Hepatocyte (in vitro differentiated cells): Measurements from ENCODE around the gene EIF4E1B.

Source experiments
- EZH2phosphoT487 ChIP-seq: fragments of 200-600 bp; sonication (generic); IDR thresholded peaks from one replicate; pipeline ENCODE4 v1.6.1; 2018; ENCODE audit warnings: antibody characterized with exemption, mild to moderate bottlenecking, low read depth, moderate library complexity; ENCODE audit not compliant: unreplicated experiment, severe bottlenecking
- TF ChIP-seq, protein P1 (sequence below): fragments of 200-600 bp; sonication (generic); IDR thresholded peaks from 2 replicates; pipeline ENCODE4 v1.5.1; 2016; ENCODE audit warnings: antibody characterized with exemption, mild to moderate bottlenecking; ENCODE audit not compliant: poor library complexity

DNA sequence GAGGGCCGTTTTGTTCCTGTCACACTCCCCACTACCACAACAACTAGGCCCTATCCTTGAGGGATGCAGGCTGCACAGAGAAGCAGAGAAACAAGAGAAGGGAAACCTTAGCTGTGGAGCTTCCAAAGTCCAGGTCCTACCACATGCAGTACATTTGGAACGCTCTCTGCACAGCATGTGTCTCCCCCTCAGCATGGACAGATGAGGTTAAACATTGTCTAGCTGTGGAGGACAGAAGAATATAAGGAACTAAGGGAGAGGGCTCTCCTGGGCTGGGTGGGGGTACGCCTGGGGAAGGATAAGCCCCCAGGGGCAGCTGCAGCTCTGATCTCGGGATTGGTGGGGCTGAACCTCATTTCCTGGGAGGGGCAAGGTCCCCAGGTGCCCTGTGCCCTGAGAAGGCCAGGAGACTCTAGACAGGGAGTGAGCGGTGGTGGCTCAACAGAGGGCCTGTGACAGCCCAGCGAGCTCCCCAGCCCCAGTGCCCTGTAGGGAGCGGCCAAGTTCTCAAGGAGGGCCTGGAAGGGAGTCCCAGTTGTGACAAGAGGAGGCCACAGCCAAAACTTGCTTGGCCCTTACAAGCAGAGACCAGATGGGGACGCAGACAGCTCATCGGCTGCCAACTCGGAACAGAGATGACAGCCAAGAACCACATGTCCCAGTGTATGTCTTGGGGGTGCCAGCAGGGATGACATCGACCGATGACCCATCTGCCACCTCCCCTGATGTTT lies 46.9 kb downstream of the EIF4E1B start:
- TF ChIP-seq, protein P1, sequence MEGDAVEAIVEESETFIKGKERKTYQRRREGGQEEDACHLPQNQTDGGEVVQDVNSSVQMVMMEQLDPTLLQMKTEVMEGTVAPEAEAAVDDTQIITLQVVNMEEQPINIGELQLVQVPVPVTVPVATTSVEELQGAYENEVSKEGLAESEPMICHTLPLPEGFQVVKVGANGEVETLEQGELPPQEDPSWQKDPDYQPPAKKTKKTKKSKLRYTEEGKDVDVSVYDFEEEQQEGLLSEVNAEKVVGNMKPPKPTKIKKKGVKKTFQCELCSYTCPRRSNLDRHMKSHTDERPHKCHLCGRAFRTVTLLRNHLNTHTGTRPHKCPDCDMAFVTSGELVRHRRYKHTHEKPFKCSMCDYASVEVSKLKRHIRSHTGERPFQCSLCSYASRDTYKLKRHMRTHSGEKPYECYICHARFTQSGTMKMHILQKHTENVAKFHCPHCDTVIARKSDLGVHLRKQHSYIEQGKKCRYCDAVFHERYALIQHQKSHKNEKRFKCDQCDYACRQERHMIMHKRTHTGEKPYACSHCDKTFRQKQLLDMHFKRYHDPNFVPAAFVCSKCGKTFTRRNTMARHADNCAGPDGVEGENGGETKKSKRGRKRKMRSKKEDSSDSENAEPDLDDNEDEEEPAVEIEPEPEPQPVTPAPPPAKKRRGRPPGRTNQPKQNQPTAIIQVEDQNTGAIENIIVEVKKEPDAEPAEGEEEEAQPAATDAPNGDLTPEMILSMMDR: no peak
- no peak for TF ChIP-seq EZH2phosphoT487
